Natural killer cell (primary cell): ENCODE measurements around the gene SRCIN1. TPM values are rescaled to one million over a fixed set of nuclear protein-coding genes. Genes with fewer than 3 reads are reported as not detected.

Experiments used
- ATAC-seq, 3 donors: fragments of 150-1000 bp in 2 of 3; fragments of 200-7000 bp in 1 of 3; cut with Tn5 transposase; 1 replicate in 1 of 3; 2 replicates in 2 of 3; pipeline ENCODE4 v1.10.0; 2021; ENCODE audit warnings: mild to moderate bottlenecking in 2 of 3, moderate library complexity in 2 of 3
- DNase-seq, 2 donors: peaks; one replicate each; pipeline versions ENCODE4 v3.0.0 to v3.0.0-alpha.2; 2013 to 2021; ENCODE audit warnings: mixed read lengths in 1 of 2
- H3K27ac ChIP-seq: one replicate; pipeline ENCODE4 v1.5.1; 2013; ENCODE audit warnings: mild to moderate bottlenecking, low read length
- H3K27me3 ChIP-seq: one replicate; pipeline ENCODE4 v1.6.1; 2013; ENCODE audit warnings: low read length; ENCODE audit not compliant: control insufficient read depth, insufficient read depth
- H3K36me3 ChIP-seq: one replicate; pipeline ENCODE4 v1.6.1; 2013; ENCODE audit warnings: low read length; ENCODE audit not compliant: control insufficient read depth, insufficient read depth
- H3K4me1 ChIP-seq: one replicate; pipeline ENCODE4 v1.6.1; 2013; ENCODE audit warnings: low read length; ENCODE audit not compliant: control insufficient read depth, insufficient read depth
- H3K4me3 ChIP-seq: one replicate; pipeline ENCODE4 v1.5.1; 2013; ENCODE audit warnings: low read length
- H3K9me3 ChIP-seq: one replicate; pipeline ENCODE4 v1.6.1; 2013; ENCODE audit warnings: low read length; ENCODE audit not compliant: control insufficient read depth, insufficient read depth
- H3K27ac Mint-ChIP-seq, 2 donors: one replicate each; pipeline ENCODE4 v1.8.0; 2022; ENCODE audit warnings: mild to moderate bottlenecking in 2 of 2, mixed read lengths in 2 of 2, moderate library complexity in 1 of 2
- H3K27me3 Mint-ChIP-seq, 2 donors: one replicate each; pipeline ENCODE4 v1.8.0; 2022; ENCODE audit warnings: low read depth in 2 of 2, mixed read lengths in 2 of 2
- H3K36me3 Mint-ChIP-seq: one replicate; pipeline ENCODE4 v1.8.0; 2022; ENCODE audit warnings: mixed read lengths
- H3K4me1 Mint-ChIP-seq, 2 donors: one replicate each; pipeline ENCODE4 v1.8.0; 2022; ENCODE audit warnings: mixed read lengths in 2 of 2
- H3K4me3 Mint-ChIP-seq: one replicate; pipeline ENCODE4 v1.8.0; 2022; ENCODE audit warnings: mild to moderate bottlenecking, moderate library complexity, mixed read lengths
- H3K9me3 Mint-ChIP-seq, 2 donors: one replicate each; pipeline ENCODE4 v1.8.0; 2022; ENCODE audit warnings: mixed read lengths in 2 of 2
- CTCF ChIP-seq: fragments of 200-600 bp; IDR thresholded peaks from one replicate; pipeline ENCODE4 v1.8.0; 2022; ENCODE audit warnings: antibody characterized with exemption
- WGBS: methylation state at CpG from one replicate; pipeline ENCODE4 v1.1.7; 2013; ENCODE audit warnings: missing lambda C conversion rate; ENCODE audit not compliant: insufficient coverage; 5-methylcytosine and 5-hydroxymethylcytosine counted together
- intact Hi-C: fragments of 100-400 bp; cut with micrococcal nuclease; formaldehyde crosslinking; loops from one replicate; pipeline ENCODE4 v1.14.2; 2022
- total RNA-seq, 4 donors: library from RNA; stranded (reverse); fragments of 120-200 nt in 1 of 4; gene quantifications; one replicate each; pipeline versions ENCODE4 v1.2.3 to v1.2.4, GENCODE V29; 2013 to 2022

The SRCIN1 gene
- total RNA-seq, 3 donors from 2014 or later (not counting 1 experiment from before 2014, with no cell fraction given) = 0.28 to 0.50 TPM; not detected in 1

- H3K4me3 Mint-ChIP-seq = no peak overlapping the region
- no peak overlapping the region for H3K27ac Mint-ChIP-seq
- DNase-seq (no peak), ATAC-seq (no peak)
- Histone ChIP-seq H3K27ac (no peak overlapping the region), H3K27me3 (no peaks in the 10 kb centered on the region), H3K36me3 (no peaks in the 10 kb centered on the region), H3K9me3 (no peaks in the 10 kb centered on the region), H3K4me1 (no peaks in the 10 kb centered on the region), H3K4me3 (no peak overlapping the region)
- no peaks in the 10 kb centered on the region for H3K9me3 Mint-ChIP-seq
- WGBS = 91% methylated on average over 9 of the region's 9 CpGs
- H3K4me1 Mint-ChIP-seq = no peaks in the 10 kb centered on the region
- TF ChIP-seq CTCF = no peak
- intact Hi-C loops = no loop called here
- H3K36me3 Mint-ChIP-seq = no peaks in the 10 kb centered on the region
- H3K27me3 Mint-ChIP-seq = peaks cover 8 to 11% of the 10 kb centered on the region in 2 donors
Measured at GRCh38 chr17:38538906-38539305, 66.8 kb downstream of the SRCIN1 start.

- Mint-ChIP-seq H3K36me3 (no peaks in the 10 kb centered on the region), H3K9me3 (no peaks in the 10 kb centered on the region), H3K27ac (no peak overlapping the region), H3K4me3 (no peak overlapping the region), H3K27me3 (peaks cover 11 to 14% of the 10 kb centered on the region in 2 donors), H3K4me1 (no peaks in the 10 kb centered on the region)
- no peak for ATAC-seq
- H3K9me3 ChIP-seq = no peaks in the 10 kb centered on the region
- 88% methylated on average over 4 of the region's 4 CpGs for WGBS
- no peak for TF ChIP-seq CTCF
- no peak overlapping the region for H3K4me3 ChIP-seq
- H3K36me3 ChIP-seq = no peaks in the 10 kb centered on the region
- no peak for DNase-seq
- intact Hi-C loops = no loop called here
- H3K27ac ChIP-seq = no peak overlapping the region
- no peaks in the 10 kb centered on the region for H3K27me3 ChIP-seq
- no peaks in the 10 kb centered on the region for H3K4me1 ChIP-seq
Measured at GRCh38 chr17:38536661-38537060, 69.1 kb downstream of the SRCIN1 start.

- no peaks in the 10 kb centered on the region for H3K4me1 ChIP-seq
- 84% methylated on average over 8 of the region's 8 CpGs for WGBS
- no peak overlapping the region for H3K4me3 Mint-ChIP-seq
- H3K27me3 Mint-ChIP-seq = peaks cover 11 to 15% of the 10 kb centered on the region in 2 donors
- intact Hi-C loops = no loop called here
- H3K36me3 Mint-ChIP-seq = no peaks in the 10 kb centered on the region
- no peak overlapping the region for H3K27ac Mint-ChIP-seq
- no peaks in the 10 kb centered on the region for H3K9me3 Mint-ChIP-seq
- no peak for DNase-seq
- H3K36me3 ChIP-seq = no peaks in the 10 kb centered on the region
- no peak overlapping the region for H3K4me3 ChIP-seq
- TF ChIP-seq CTCF = no peak
- no peaks in the 10 kb centered on the region for H3K4me1 Mint-ChIP-seq
- no peak for ATAC-seq
- H3K27me3 ChIP-seq = no peaks in the 10 kb centered on the region
- no peak overlapping the region for H3K27ac ChIP-seq
- H3K9me3 ChIP-seq = no peaks in the 10 kb centered on the region
Measured at GRCh38 chr17:38535886-38536285, 69.9 kb downstream of the SRCIN1 start.

GRCh38 chr17:38534498-38534885, 71.3 kb downstream of the SRCIN1 start:
- ATAC-seq = no peak
- Mint-ChIP-seq H3K27ac (no peak overlapping the region), H3K9me3 (no peaks in the 10 kb centered on the region), H3K36me3 (no peaks in the 10 kb centered on the region), H3K4me1 (no peaks in the 10 kb centered on the region), H3K27me3 (peaks cover 19% of the 10 kb centered on the region in 2 donors), H3K4me3 (no peak overlapping the region)
- intact Hi-C loops = no loop called here
- Histone ChIP-seq H3K27ac (no peak overlapping the region), H3K4me1 (no peaks in the 10 kb centered on the region), H3K4me3 (no peak overlapping the region), H3K36me3 (no peaks in the 10 kb centered on the region), H3K9me3 (no peaks in the 10 kb centered on the region), H3K27me3 (no peaks in the 10 kb centered on the region)
- no peak for DNase-seq
- WGBS = 61% methylated on average over 7 of the region's 7 CpGs
- no peak for TF ChIP-seq CTCF
